ENCODE measurements around the gene STT3A.

- TF ChIP-seq CTCF (conservative IDR thresholded peaks at IDR 0.05 in 1 of 2, IDR thresholded peaks at IDR 0.05 in 1 of 2; ENCODE audit: low read depth in 1 of 2, low read length in 2 of 2) (no peak), EZH2 (IDR thresholded peaks at IDR 0.05; ENCODE audit: low read length, missing control alignments) (no peak)
Measured at GRCh38 chr11:125605417-125605816, 12.8 kb downstream of the STT3A start.
